Parathyroid adenoma (tissue), 2 donors: Measurements from ENCODE around the gene CXCL16.

Source experiments
- H2AFZ ChIP-seq: fragments of 300-600 bp; sonication (generic); one replicate; pipeline ENCODE4 v1.7.0; 2017; ENCODE audit warnings: antibody characterized with exemption, mild to moderate bottlenecking
- H3K27ac ChIP-seq: fragments of 300-600 bp; sonication (generic); one replicate; pipeline ENCODE4 v1.7.0; 2017
- H3K27me3 ChIP-seq: fragments of 300-600 bp; sonication (generic); one replicate; pipeline ENCODE4 v1.7.0; 2017; ENCODE audit warnings: low read length; ENCODE audit not compliant: control insufficient read depth, insufficient read depth
- H3K36me3 ChIP-seq: fragments of 300-600 bp; sonication (generic); one replicate; pipeline ENCODE4 v1.7.0; 2017; ENCODE audit warnings: low read length; ENCODE audit not compliant: control insufficient read depth, insufficient read depth
- H3K4me1 ChIP-seq: fragments of 300-600 bp; sonication (generic); one replicate; pipeline ENCODE4 v1.7.0; 2017; ENCODE audit warnings: control low read depth
- H3K4me2 ChIP-seq: fragments of 300-600 bp; sonication (generic); one replicate; pipeline ENCODE4 v1.7.0; 2017; ENCODE audit warnings: low read length
- H3K4me3 ChIP-seq: fragments of 300-600 bp; sonication (generic); one replicate; pipeline ENCODE4 v1.7.0; 2017; ENCODE audit warnings: low read depth, low read length
- H3K79me2 ChIP-seq: fragments of 300-600 bp; sonication (generic); one replicate; pipeline ENCODE4 v1.7.0; 2017; ENCODE audit warnings: control low read depth
- H3K9ac ChIP-seq: fragments of 300-600 bp; sonication (generic); one replicate; pipeline ENCODE4 v1.7.0; 2017; ENCODE audit warnings: mild to moderate bottlenecking
- H3K9me3 ChIP-seq: fragments of 300-600 bp; sonication (generic); one replicate; pipeline ENCODE4 v1.7.0; 2017; ENCODE audit warnings: low read length; ENCODE audit not compliant: control insufficient read depth
- TF ChIP-seq, protein P1 (sequence below): fragments of 300-600 bp; sonication (generic); IDR thresholded peaks from one replicate; pipeline ENCODE4 v1.7.0; 2017; ENCODE audit warnings: antibody characterized with exemption, mild to moderate bottlenecking
- donor health status: primary hyperparathyroidism.

Gene CXCL16

DNA sequence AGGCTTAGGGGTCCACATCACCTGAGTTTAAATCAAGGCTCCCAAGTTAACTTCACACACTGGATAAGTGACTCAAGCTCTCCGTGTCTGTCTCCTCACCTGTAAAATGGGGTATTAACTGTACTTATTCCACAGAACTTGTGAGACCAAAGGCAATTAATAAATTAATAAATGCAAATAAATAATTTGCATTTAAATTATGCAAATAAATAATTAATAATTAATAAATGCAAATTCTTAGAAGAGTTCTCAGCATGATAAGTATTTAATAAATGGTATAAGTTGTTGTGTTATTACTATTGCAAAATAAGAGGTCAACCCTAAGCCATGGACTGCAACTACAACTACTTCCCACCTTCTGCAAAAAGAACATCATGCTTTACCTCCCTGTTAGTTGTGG, 13.7 kb upstream of the CXCL16 start:
- Histone ChIP-seq H3K4me2 (no peak overlapping the region), H3K36me3 (no peaks in the 10 kb centered on the region), H3K4me1 (no peaks in the 10 kb centered on the region), H3K27me3 (no peaks in the 10 kb centered on the region), H3K9ac (no peak overlapping the region), H3K9me3 (no peaks in the 10 kb centered on the region), H3K27ac (no peak overlapping the region), H3K79me2 (no peaks in the 10 kb centered on the region), H3K4me3 (no peak overlapping the region), H2AFZ (no peak overlapping the region)
- TF ChIP-seq, protein P1, sequence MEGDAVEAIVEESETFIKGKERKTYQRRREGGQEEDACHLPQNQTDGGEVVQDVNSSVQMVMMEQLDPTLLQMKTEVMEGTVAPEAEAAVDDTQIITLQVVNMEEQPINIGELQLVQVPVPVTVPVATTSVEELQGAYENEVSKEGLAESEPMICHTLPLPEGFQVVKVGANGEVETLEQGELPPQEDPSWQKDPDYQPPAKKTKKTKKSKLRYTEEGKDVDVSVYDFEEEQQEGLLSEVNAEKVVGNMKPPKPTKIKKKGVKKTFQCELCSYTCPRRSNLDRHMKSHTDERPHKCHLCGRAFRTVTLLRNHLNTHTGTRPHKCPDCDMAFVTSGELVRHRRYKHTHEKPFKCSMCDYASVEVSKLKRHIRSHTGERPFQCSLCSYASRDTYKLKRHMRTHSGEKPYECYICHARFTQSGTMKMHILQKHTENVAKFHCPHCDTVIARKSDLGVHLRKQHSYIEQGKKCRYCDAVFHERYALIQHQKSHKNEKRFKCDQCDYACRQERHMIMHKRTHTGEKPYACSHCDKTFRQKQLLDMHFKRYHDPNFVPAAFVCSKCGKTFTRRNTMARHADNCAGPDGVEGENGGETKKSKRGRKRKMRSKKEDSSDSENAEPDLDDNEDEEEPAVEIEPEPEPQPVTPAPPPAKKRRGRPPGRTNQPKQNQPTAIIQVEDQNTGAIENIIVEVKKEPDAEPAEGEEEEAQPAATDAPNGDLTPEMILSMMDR: no peak

DNA sequence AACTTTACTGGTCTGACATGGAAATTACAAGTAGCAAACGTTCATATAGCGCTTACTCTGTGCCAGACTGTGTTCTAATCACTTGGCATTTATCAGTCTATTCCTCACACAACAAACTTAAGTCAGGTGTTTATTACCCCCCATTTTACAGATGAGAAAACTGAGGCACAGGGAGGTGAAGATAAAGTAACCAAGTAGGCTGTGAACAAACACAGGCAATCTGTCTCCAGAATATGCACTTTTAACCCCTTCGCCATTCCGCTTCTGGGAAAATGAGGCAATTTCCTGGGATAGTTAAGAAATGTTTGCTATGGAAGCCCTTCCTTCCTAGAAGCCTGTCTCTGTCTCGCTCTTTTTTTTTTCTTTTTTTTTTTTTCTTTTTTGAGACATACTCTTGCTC, 12.2 kb upstream of the CXCL16 start:
- Histone ChIP-seq H3K36me3 (no peaks in the 10 kb centered on the region), H3K27me3 (no peaks in the 10 kb centered on the region), H3K4me2 (no peak overlapping the region), H3K27ac (no peak overlapping the region), H3K79me2 (no peaks in the 10 kb centered on the region), H2AFZ (no peak overlapping the region), H3K4me1 (no peaks in the 10 kb centered on the region), H3K9ac (no peak overlapping the region), H3K4me3 (no peak overlapping the region), H3K9me3 (no peaks in the 10 kb centered on the region)
- TF ChIP-seq, protein P1: no peak

DNA sequence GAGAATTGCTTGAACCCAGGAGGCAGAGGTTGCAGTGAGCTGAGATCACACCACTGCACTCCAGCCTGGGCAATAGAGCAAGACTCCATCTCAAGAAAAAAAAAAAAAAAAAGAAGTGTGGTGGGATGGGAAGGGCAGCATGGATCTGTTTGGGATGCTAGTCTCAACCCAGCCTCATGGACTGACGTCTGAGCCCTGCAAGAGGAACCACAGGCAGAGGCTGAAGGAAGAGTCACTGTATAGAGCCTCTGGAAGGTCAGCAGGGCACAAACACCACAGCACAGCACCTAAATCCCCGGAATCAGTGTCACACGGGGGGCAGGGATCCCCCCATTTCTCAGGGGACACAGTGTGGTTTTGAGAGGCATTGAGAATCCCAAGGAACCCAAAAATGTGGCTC, 10.9 kb upstream of the CXCL16 start:
- Histone ChIP-seq H3K4me3 (no peak overlapping the region), H3K27me3 (no peaks in the 10 kb centered on the region), H3K4me2 (no peak overlapping the region), H3K79me2 (no peaks in the 10 kb centered on the region), H2AFZ (no peak overlapping the region), H3K9ac (no peak overlapping the region), H3K36me3 (no peaks in the 10 kb centered on the region), H3K4me1 (no peaks in the 10 kb centered on the region), H3K9me3 (no peaks in the 10 kb centered on the region), H3K27ac (no peak overlapping the region)
- TF ChIP-seq, protein P1: no peak

DNA sequence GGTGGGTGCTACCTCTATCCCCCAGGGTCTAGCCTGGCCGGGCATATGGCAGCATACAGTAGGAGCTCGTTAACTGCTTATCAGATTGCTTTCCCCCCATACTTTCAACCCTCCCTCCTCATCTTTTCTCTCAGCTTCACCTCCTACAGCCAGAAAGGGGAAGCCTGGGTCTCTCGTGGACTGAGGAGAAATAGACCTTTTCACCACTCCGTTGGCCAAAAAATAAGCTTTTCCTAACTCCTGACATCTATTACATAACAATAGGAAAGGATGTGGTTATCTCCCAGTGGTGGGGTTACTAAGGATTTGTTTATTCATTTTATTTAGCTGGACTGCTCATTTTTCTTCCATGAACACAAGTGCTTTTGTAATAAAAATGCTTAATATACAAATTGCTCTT, 9.0 kb upstream of the CXCL16 start:
- H2AFZ ChIP-seq: no peak overlapping the region
- H3K4me3 ChIP-seq: no peak overlapping the region
- no peaks in the 10 kb centered on the region for H3K9me3 ChIP-seq
- H3K4me2 ChIP-seq: no peak overlapping the region
- H3K79me2 ChIP-seq: no peaks in the 10 kb centered on the region
- no peaks in the 10 kb centered on the region for H3K36me3 ChIP-seq
- H3K27ac ChIP-seq: peak overlapping the region; percentile 16
- H3K9ac ChIP-seq: no peak overlapping the region
- no peaks in the 10 kb centered on the region for H3K4me1 ChIP-seq
- H3K27me3 ChIP-seq: no peaks in the 10 kb centered on the region
- TF ChIP-seq, protein P1: no peak

DNA sequence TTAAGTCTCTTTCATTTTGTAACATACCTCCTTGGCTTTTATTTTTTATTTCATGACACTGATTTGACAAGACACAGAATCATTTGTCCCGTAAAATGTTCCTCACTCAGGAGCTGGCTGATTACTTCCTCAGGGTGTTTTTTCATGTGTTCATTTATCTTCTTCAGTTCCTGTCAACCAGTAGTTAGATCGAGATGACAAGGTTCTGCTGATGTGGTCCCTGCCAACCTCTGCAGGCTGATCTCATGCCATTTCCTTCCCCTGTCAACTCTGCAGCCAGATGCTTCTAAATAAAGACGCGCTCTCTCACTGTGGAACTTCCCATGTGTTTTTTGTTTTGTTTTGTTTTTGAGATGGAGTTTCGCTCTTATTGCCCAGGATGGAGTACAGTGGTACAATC, 8.1 kb upstream of the CXCL16 start:
- Histone ChIP-seq H3K79me2 (no peaks in the 10 kb centered on the region), H2AFZ (peak overlapping the region; percentile 47), H3K4me2 (peak overlapping the region; percentile 3), H3K9ac (no peak overlapping the region), H3K9me3 (no peaks in the 10 kb centered on the region), H3K36me3 (no peaks in the 10 kb centered on the region), H3K27me3 (no peaks in the 10 kb centered on the region), H3K27ac (peak overlapping the region; percentile 25), H3K4me3 (no peak overlapping the region), H3K4me1 (no peaks in the 10 kb centered on the region)
- TF ChIP-seq, protein P1: no peak
